Measurements from ENCODE around the gene DIAPH2. TPM values are rescaled to one million over a fixed set of nuclear protein-coding genes. Genes with fewer than 3 reads are reported as not detected.
"Not testable (repeated sequence)": the region's sequence is repeated elsewhere in the genome, so short reads cannot be mapped to it uniquely, and the experiment has no call there.

Gene DIAPH2
- total RNA-seq, 1 donor from 2014 or later, result 20.5 TPM

GRCh38 chrX:97401586-97402136, 717.0 kb downstream of the DIAPH2 start:
- no peak overlapping the region for H3K4me3 Mint-ChIP-seq
- H3K27me3 Mint-ChIP-seq, result no peaks in the 10 kb centered on the region
- no peak for TF ChIP-seq CTCF (IDR thresholded peaks at IDR 0.05)
- H3K27ac Mint-ChIP-seq, result no peak overlapping the region
- H3K4me1 Mint-ChIP-seq, result peaks cover 2% of the 10 kb centered on the region
- DNase-seq (no peak), ATAC-seq (ENCODE audit: low read depth) (no peak)
- no peaks in the 10 kb centered on the region for H3K9me3 Mint-ChIP-seq
- POLR2A ChIA-PET, result no interaction called here
- no peaks in the 10 kb centered on the region for H3K36me3 Mint-ChIP-seq (ENCODE audit: low read depth)
- intact Hi-C loops (cut with micrococcal nuclease), result no loop called here
- CTCF ChIA-PET, result no interaction called here

GRCh38 chrX:97402333-97402732, 717.7 kb downstream of the DIAPH2 start:
- Mint-ChIP-seq H3K36me3 (ENCODE audit: low read depth) (no peaks in the 10 kb centered on the region), H3K27me3 (no peaks in the 10 kb centered on the region), H3K4me3 (no peak overlapping the region), H3K27ac (no peak overlapping the region), H3K9me3 (no peaks in the 10 kb centered on the region), H3K4me1 (peaks cover 2% of the 10 kb centered on the region)
- no peak for ATAC-seq (ENCODE audit: low read depth)
- no peak for TF ChIP-seq CTCF (IDR thresholded peaks at IDR 0.05)
- DNase-seq, result no peak
- CTCF ChIA-PET, result no interaction called here
- POLR2A ChIA-PET, result no interaction called here
- intact Hi-C loops (cut with micrococcal nuclease), result no loop called here

- intact Hi-C loops (cut with micrococcal nuclease), result no loop called here
- H3K4me1 Mint-ChIP-seq, result peaks cover 2% of the 10 kb centered on the region
These were observed 718.3 kb downstream of the DIAPH2 start for GRCh38 chrX:97402903-97403302.

DNA sequence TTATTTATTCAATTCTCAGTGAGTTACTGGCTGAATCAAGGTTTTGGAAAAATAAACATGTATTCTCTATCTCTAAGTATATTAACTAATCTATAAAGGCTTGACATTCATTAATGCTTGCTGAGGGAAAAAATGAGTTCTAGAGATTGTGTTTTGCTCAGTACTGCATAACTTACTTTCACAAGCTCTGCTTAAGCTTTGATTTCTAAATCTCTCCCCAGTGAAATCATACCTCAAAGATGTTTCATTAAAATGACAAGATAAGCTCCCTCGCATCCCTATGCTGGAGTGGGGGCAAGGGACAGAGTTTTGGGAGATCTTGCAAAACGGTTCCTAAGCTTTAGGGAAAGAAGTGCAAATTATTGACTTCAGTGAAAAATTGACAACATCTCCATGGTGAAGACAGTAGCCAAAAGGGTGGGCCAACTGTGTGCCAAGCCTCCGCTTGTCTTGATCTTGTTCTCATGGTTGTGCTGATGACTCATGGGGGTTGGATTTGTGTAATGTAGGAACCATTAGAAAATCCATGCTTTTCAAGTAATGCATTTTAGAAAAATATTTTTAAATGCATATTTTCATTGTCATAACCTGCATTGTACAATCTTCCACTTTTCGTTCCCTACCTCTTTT, 720.5 kb downstream of the DIAPH2 start:
- H3K4me1 Mint-ChIP-seq, result no peaks in the 10 kb centered on the region
- CTCF ChIA-PET, result no interaction called here

More at GRCh38 chrX:97402903-97403302, 718.3 kb downstream of the DIAPH2 start:
- Mint-ChIP-seq H3K27me3 (no peaks in the 10 kb centered on the region), H3K9me3 (no peaks in the 10 kb centered on the region), H3K4me3 (no peak overlapping the region), H3K27ac (no peak overlapping the region), H3K36me3 (ENCODE audit: low read depth) (no peaks in the 10 kb centered on the region)
- CTCF ChIA-PET, result no interaction called here
- DNase-seq, result no peak
- no peak for TF ChIP-seq CTCF (IDR thresholded peaks at IDR 0.05)
- ATAC-seq (ENCODE audit: low read depth), result no peak
- POLR2A ChIA-PET, result no interaction called here

DNA sequence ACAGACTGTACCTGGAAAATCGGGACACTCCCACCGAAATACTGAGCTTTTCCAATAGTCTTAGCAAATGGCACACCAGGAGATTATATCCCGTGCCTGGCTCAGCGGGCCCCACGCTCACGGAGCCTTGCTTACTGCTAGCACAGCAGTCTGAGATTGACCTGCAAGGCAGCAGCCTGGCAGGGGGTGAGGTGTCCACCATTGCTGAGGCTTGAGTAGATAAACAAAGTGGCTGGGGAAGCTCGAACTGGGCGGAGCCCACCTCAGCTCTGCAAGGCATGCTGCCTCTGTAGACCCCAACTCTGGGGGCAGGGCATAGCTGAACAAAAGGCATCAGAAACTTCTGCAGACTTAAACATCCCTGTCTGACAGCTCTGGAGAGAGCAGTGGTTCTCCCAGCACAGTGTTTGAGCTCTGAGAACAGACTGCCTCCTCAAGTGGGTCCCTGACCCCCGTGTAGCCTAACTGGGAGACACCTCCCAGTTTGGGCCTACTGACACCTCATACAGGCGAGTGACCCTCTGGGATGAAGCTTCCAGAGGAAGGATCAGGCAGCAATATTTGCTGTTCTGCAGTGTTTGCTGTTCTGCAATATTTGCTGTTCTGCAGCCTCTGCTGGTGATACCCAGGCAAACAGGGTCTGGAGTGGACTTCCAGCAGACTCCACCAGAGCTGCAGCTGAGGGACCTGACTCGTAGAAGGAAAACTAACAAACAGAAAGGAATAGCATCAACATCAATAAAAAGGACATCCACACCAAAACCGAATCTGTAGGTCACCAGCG, 725.2 kb downstream of the DIAPH2 start:
- intact Hi-C loops (cut with micrococcal nuclease); POLR2A ChIA-PET; H3K27ac Mint-ChIP-seq; H3K9me3 Mint-ChIP-seq; H3K36me3 Mint-ChIP-seq (ENCODE audit: low read depth); H3K27me3 Mint-ChIP-seq; CTCF ChIA-PET; DNase-seq; H3K4me3 Mint-ChIP-seq; ATAC-seq (ENCODE audit: low read depth); H3K4me1 Mint-ChIP-seq: not testable (repeated sequence)

More for the DNA sequence above, 720.5 kb downstream of the DIAPH2 start:
- Mint-ChIP-seq H3K27me3 (no peaks in the 10 kb centered on the region), H3K4me3 (no peak overlapping the region), H3K27ac (no peak overlapping the region), H3K9me3 (peaks cover 4% of the 10 kb centered on the region), H3K36me3 (ENCODE audit: low read depth) (peaks cover 8% of the 10 kb centered on the region)
- TF ChIP-seq CTCF (IDR thresholded peaks at IDR 0.05), result no peak
- intact Hi-C loops (cut with micrococcal nuclease), result no loop called here
- no peak for DNase-seq
- ATAC-seq (ENCODE audit: low read depth), result no peak
- POLR2A ChIA-PET, result no interaction called here

Data from activated B cell treated with CpG ODN at 0.5 μM for 24 hours (primary cell).